Uterus (tissue), 4 donors: ENCODE data around the gene MRPL9. TPM values are rescaled to one million over a fixed set of nuclear protein-coding genes. Genes with fewer than 3 reads are reported as not detected.

Source experiments
- DNase-seq, 2 donors: peaks; one replicate each; pipeline ENCODE4 v3.0.0-alpha.2; 2019 to 2020
- H3K27ac ChIP-seq, 2 donors: fragments of 200-600 bp; sonication (generic); 1 replicate in 1 of 2; 2 replicates in 1 of 2; pipeline ENCODE4 v1.5.1; 2016 to 2018
- H3K27me3 ChIP-seq, 2 donors: fragments of 200-600 bp; sonication (generic); one replicate each; pipeline ENCODE4 v1.5.1; 2018 to 2019; ENCODE audit warnings: control low read depth in 1 of 2
- H3K36me3 ChIP-seq, 2 donors: fragments of 200-600 bp; sonication (generic); one replicate each; pipeline ENCODE4 v1.5.1; 2019; ENCODE audit warnings: control low read depth in 1 of 2
- H3K4me1 ChIP-seq, 2 donors: fragments of 200-600 bp; sonication (generic); one replicate each; pipeline ENCODE4 v1.5.1; 2018 to 2019; ENCODE audit warnings: control low read depth in 1 of 2
- H3K4me3 ChIP-seq, 2 donors: fragments of 200-600 bp; sonication (generic); 1 replicate in 1 of 2; 2 replicates in 1 of 2; pipeline ENCODE4 v1.5.1; 2018 to 2019; ENCODE audit warnings: mild to moderate bottlenecking in 1 of 2
- H3K9me3 ChIP-seq, 2 donors: fragments of 200-600 bp; sonication (generic); one replicate each; pipeline ENCODE4 v1.5.1; 2019; ENCODE audit warnings: control low read depth in 1 of 2
- CTCF ChIP-seq, 4 experiments: fragments of 200-600 bp in 2 of 4; fragments of 450-650 bp in 2 of 4; sonication (generic) in 2 of 4; IDR thresholded peaks; one replicate each; pipeline ENCODE4 v1.5.1; 2016 to 2019; ENCODE audit warnings: antibody characterized with exemption in 4 of 4, mild to moderate bottlenecking in 2 of 4, moderate library complexity in 1 of 4
- POLR2A ChIP-seq, 2 donors: fragments of 450-650 bp; IDR thresholded peaks; one replicate each; pipeline ENCODE4 v1.6.1; 2016; ENCODE audit warnings: antibody characterized with exemption in 2 of 2, mild to moderate bottlenecking in 1 of 2, moderate library complexity in 1 of 2
- intact Hi-C: fragments of 100-400 bp; cut with DNase I; formaldehyde crosslinking; loops from one replicate; pipeline ENCODE4 v1.15.1; 2023; ENCODE audit warnings: low total_unique reads
- total RNA-seq, 4 donors: library from RNA; depleted of rRNA in 3 of 4; stranded (reverse); fragments of >200 nt in 3 of 4; gene quantifications; one replicate each; pipeline versions ENCODE4 v1.1.0 to v1.2.4, GENCODE V29; 2014 to 2023
- donor health status: DM: yes; HTN: yes; CAD: no.

Gene MRPL9
- total RNA-seq, 4 donors from 2014 or later, result 54.1 to 88.9 (median 61.8) TPM

GRCh38 chr1:151729157-151729965, 33.9 kb downstream of the MRPL9 start:
- H3K4me3 ChIP-seq, result no peak overlapping the region
- H3K27ac ChIP-seq, result no peak overlapping the region
- no peak for TF ChIP-seq POLR2A (IDR thresholded peaks at IDR 0.05)
- no peak for TF ChIP-seq CTCF (IDR thresholded peaks at IDR 0.05)
- no peaks in the 10 kb centered on the region for H3K4me1 ChIP-seq
- DNase-seq, result no peak
- intact Hi-C loops, result no loop called here
- no peaks in the 10 kb centered on the region for H3K27me3 ChIP-seq
- no peaks in the 10 kb centered on the region for H3K9me3 ChIP-seq
- no peaks in the 10 kb centered on the region for H3K36me3 ChIP-seq

GRCh38 chr1:151728151-151729054, 34.9 kb downstream of the MRPL9 start:
- H3K27me3 ChIP-seq, result no peaks in the 10 kb centered on the region
- intact Hi-C loops, result no loop called here
- peak overlapping the region; percentile 7 to 48 for H3K27ac ChIP-seq
- peak; percentile 30 to 43 for DNase-seq
- no peaks in the 10 kb centered on the region for H3K9me3 ChIP-seq
- no peaks in the 10 kb centered on the region for H3K36me3 ChIP-seq
- H3K4me3 ChIP-seq, result no peak overlapping the region
- no peak for TF ChIP-seq POLR2A (IDR thresholded peaks at IDR 0.05)
- TF ChIP-seq CTCF (IDR thresholded peaks at IDR 0.05), result no peak
- no peaks in the 10 kb centered on the region for H3K4me1 ChIP-seq

GRCh38 chr1:151723726-151724370, 39.4 kb downstream of the MRPL9 start:
- Histone ChIP-seq H3K27ac (no peak overlapping the region), H3K4me1 (no peaks in the 10 kb centered on the region), H3K36me3 (no peaks in the 10 kb centered on the region), H3K27me3 (no peaks in the 10 kb centered on the region), H3K4me3 (no peak overlapping the region), H3K9me3 (no peaks in the 10 kb centered on the region)
- intact Hi-C loops, result no loop called here
- DNase-seq, result no peak
- TF ChIP-seq CTCF (IDR thresholded peaks at IDR 0.05), result no peak
- TF ChIP-seq POLR2A (IDR thresholded peaks at IDR 0.05), result no peak

GRCh38 chr1:151721788-151722510, 41.3 kb downstream of the MRPL9 start:
- intact Hi-C loops, result no loop called here
- DNase-seq, result no peak
- TF ChIP-seq POLR2A (IDR thresholded peaks at IDR 0.05), result no peak
- TF ChIP-seq CTCF (IDR thresholded peaks at IDR 0.05), result no peak
- Histone ChIP-seq H3K4me1 (no peaks in the 10 kb centered on the region), H3K27ac (peak overlapping the region; percentile 75 to 87), H3K27me3 (no peaks in the 10 kb centered on the region), H3K9me3 (no peaks in the 10 kb centered on the region), H3K4me3 (peak overlapping the region; percentile 33 to 45), H3K36me3 (no peaks in the 10 kb centered on the region)
